Ishikawa (cell line): Measurements from ENCODE around the gene TNS3.

ENCODE experiments used
- CEBPB ChIP-seq: IDR thresholded peaks from 2 replicates; pipeline ENCODE4 v1.6.1; 2012
- CREB1 ChIP-seq: IDR thresholded peaks from 2 replicates; pipeline ENCODE4 v1.6.1; 2012; ENCODE audit warnings: low read depth
- EGR1 ChIP-seq: IDR thresholded peaks from 2 replicates; pipeline ENCODE4 v1.6.1; 2012
- EP300 ChIP-seq: IDR thresholded peaks from 2 replicates; pipeline ENCODE4 v1.6.1; 2012; ENCODE audit warnings: borderline replicate concordance
- FOXM1 ChIP-seq: IDR thresholded peaks from 2 replicates; pipeline ENCODE4 v1.6.1; 2012; ENCODE audit warnings: low read depth, borderline replicate concordance
- MAX ChIP-seq: IDR thresholded peaks from 2 replicates; pipeline ENCODE4 v1.6.1; 2012
- NFIC ChIP-seq: IDR thresholded peaks from 2 replicates; pipeline ENCODE4 v1.6.1; 2012
- RAD21 ChIP-seq: IDR thresholded peaks from 2 replicates; pipeline ENCODE4 v1.6.1; 2012; ENCODE audit warnings: low read depth
- TAF1 ChIP-seq: IDR thresholded peaks from 2 replicates; pipeline ENCODE4 v1.6.1; 2012; ENCODE audit warnings: low read depth, mild to moderate bottlenecking
- TCF12 ChIP-seq: IDR thresholded peaks from 2 replicates; pipeline ENCODE4 v1.6.1; 2012; ENCODE audit warnings: low read depth
- TEAD4 ChIP-seq: IDR thresholded peaks from 2 replicates; pipeline ENCODE4 v1.6.1; 2012
- YY1 ChIP-seq: IDR thresholded peaks from 2 replicates; pipeline ENCODE4 v1.6.1; 2012; ENCODE audit warnings: low read depth
- ZBTB7A ChIP-seq: IDR thresholded peaks from 2 replicates; pipeline ENCODE4 v1.6.1; 2012; ENCODE audit warnings: low read depth
- TF ChIP-seq, protein P1 (sequence below): IDR thresholded peaks from 2 replicates; pipeline ENCODE4 v1.6.1; 2012; ENCODE audit warnings: low read depth, mild to moderate bottlenecking
- TF ChIP-seq, protein P2 (sequence below): IDR thresholded peaks from 2 replicates; pipeline ENCODE4 v1.6.1; 2012

The TNS3 gene

DNA sequence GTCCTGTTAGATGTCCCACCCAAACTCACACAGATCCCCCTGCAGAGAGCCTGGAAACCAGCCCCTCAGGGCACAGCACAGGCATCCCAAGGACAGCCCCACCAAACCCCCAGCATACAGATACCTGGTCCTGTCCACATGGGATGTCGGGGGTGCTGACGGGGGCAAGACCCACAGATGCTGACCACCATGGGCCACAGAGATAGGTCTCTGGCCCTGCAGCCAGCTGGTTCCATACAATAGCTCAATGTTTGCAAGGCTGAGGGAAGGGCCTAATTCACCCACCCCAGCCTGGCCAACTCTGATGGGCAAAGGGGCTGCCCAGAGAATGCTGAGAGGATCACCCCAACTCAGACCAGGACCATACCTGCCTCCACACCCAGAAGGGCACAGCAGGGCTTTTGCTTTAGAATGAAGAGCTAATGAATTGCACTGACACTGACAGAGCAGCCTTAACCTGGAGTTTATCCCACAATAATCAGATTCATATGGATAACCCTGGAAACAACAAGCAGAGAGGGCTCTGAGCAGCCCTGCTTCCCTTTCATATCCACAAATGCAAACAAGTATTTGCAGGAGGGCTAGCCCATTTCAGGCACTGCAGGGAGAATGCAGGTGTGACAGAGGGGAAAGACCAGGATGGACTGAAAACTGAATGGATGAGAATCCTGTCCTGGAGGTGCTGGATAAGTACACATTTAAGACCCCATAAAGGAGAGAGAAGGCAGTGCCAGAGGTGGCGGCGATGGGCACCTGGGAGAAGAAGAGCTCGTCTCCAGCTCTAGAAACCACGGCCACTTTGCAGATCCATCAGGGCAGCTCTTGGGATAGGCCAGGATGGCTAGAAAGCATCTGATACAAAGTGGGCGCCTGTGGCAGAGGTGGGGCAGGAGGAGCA lies 126.7 kb downstream of the TNS3 start:
- no peak for TF ChIP-seq NFIC
- TF ChIP-seq ZBTB7A, result no peak
- no peak for TF ChIP-seq CEBPB
- no peak for TF ChIP-seq TAF1
- TF ChIP-seq EGR1, result no peak
- TF ChIP-seq EP300, result no peak
- TF ChIP-seq RAD21, result no peak
- no peak for TF ChIP-seq MAX
- no peak for TF ChIP-seq TEAD4
- TF ChIP-seq TCF12, result no peak
- TF ChIP-seq CREB1, result no peak
- TF ChIP-seq, protein P1, sequence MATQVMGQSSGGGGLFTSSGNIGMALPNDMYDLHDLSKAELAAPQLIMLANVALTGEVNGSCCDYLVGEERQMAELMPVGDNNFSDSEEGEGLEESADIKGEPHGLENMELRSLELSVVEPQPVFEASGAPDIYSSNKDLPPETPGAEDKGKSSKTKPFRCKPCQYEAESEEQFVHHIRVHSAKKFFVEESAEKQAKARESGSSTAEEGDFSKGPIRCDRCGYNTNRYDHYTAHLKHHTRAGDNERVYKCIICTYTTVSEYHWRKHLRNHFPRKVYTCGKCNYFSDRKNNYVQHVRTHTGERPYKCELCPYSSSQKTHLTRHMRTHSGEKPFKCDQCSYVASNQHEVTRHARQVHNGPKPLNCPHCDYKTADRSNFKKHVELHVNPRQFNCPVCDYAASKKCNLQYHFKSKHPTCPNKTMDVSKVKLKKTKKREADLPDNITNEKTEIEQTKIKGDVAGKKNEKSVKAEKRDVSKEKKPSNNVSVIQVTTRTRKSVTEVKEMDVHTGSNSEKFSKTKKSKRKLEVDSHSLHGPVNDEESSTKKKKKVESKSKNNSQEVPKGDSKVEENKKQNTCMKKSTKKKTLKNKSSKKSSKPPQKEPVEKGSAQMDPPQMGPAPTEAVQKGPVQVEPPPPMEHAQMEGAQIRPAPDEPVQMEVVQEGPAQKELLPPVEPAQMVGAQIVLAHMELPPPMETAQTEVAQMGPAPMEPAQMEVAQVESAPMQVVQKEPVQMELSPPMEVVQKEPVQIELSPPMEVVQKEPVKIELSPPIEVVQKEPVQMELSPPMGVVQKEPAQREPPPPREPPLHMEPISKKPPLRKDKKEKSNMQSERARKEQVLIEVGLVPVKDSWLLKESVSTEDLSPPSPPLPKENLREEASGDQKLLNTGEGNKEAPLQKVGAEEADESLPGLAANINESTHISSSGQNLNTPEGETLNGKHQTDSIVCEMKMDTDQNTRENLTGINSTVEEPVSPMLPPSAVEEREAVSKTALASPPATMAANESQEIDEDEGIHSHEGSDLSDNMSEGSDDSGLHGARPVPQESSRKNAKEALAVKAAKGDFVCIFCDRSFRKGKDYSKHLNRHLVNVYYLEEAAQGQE, result no peak
- TF ChIP-seq FOXM1, result no peak
- no peak for TF ChIP-seq YY1
- TF ChIP-seq, protein P2, sequence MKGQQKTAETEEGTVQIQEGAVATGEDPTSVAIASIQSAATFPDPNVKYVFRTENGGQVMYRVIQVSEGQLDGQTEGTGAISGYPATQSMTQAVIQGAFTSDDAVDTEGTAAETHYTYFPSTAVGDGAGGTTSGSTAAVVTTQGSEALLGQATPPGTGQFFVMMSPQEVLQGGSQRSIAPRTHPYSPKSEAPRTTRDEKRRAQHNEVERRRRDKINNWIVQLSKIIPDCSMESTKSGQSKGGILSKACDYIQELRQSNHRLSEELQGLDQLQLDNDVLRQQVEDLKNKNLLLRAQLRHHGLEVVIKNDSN, result no peak

DNA sequence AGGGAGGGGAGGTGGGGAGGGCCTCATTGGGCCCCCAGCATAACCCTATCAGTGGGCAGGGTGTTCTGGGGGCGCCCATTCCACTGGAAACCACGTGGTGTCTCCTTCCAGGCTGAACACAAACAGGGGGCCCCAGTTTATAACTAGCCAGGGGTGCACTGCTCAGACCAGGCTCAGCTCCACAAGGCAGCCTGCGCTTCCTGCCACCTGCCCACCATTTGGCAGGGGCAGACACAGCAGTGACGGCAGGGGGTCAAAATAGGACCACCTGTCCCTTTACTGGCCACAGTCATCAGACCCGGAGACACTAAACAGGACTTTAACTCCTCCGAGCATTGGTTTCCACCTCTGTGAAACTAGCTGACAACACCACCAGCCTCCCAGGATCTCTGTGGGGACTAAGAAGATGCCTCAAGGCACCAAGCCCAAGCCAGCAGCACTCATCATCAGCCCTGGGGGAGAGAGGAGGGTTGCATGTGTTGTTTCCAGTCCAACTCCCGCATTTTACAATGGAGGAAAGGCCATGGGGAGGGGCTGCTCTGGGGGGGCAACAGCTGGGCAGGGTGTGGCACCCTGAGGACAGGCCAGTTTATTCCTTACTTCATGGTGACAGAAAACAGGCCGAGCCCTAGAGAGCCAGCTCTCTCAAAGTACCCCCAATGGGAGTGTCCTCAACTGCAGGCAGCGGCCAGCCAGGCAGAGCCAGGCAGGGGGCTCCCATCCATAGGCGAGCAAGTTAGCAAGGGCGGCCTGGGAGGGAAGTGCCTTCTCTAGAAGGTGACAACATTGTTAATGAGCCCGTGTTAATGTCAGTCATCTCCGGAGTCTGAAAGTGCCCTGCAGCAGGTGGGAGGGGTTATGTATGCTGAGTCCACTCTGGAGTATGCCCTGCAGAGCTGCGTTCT lies 127.6 kb downstream of the TNS3 start:
- TF ChIP-seq TCF12, result no peak
- no peak for TF ChIP-seq TAF1
- TF ChIP-seq NFIC, result no peak
- TF ChIP-seq FOXM1, result no peak
- TF ChIP-seq CREB1, result no peak
- TF ChIP-seq EGR1, result no peak
- no peak for TF ChIP-seq CEBPB

- TF ChIP-seq TEAD4 (no peak), MAX (no peak), RAD21 (no peak), CREB1 (no peak), EGR1 (no peak), YY1 (no peak), ZBTB7A (no peak), NFIC (no peak), FOXM1 (no peak), CEBPB (no peak), TCF12 (no peak), EP300 (no peak)
- TF ChIP-seq, protein P1, result no peak
- TF ChIP-seq, protein P2, result no peak
Observed at GRCh38 chr7:47453093-47454061, 128.5 kb downstream of the TNS3 start.

DNA sequence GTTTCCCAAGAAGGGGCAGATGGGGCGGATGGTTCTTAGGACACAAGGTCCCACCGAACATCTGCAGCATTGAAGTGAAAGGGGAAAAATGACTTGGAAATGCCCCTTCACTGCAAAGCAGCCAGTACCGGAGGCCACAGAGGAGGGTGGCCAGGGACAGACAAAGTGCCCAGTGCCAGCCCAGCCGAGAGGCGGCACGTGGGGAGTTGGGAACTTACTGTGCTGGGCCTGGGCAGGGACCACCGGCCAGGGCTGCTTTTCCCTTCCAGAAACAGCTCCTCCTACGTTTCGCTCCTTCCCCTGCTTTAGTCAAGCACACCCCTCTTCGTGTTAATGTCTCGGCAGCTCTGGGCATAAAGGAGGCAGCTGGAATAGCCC lies 129.2 kb downstream of the TNS3 start:
- TF ChIP-seq, protein P2, result no peak
- TF ChIP-seq, protein P1, result no peak
- no peak for TF ChIP-seq CREB1
